HFF-Myc (cell line): ENCODE data around the gene ATOX1.

Source experiments
- DNase-seq: peaks from one replicate; pipeline ENCODE4 v3.0.0-alpha.2; 2011; ENCODE audit warnings: low read depth; ENCODE audit errors: extremely low read depth
- H3K4me3 ChIP-seq: replicated peaks from 2 replicates; pipeline ENCODE4 v1.5.1; 2011; ENCODE audit warnings: low read depth, mild to moderate bottlenecking, control low read depth, low read length
- CTCF ChIP-seq: IDR thresholded peaks from 2 replicates; pipeline ENCODE4 v1.5.1; 2012; ENCODE audit warnings: mild to moderate bottlenecking, low read depth, low read length, control low read depth; ENCODE audit errors: missing control alignments

The ATOX1 gene

GRCh38 chr5:151722546-151722945, 35.9 kb downstream of the ATOX1 start:
- no peak overlapping the region for H3K4me3 ChIP-seq
- no peak for DNase-seq
- TF ChIP-seq CTCF: no peak

GRCh38 chr5:151721812-151722391, 36.5 kb downstream of the ATOX1 start:
- H3K4me3 ChIP-seq: no peak overlapping the region
- no peak for TF ChIP-seq CTCF
- no peak for DNase-seq

GRCh38 chr5:151721087-151721646, 37.3 kb downstream of the ATOX1 start:
- no peak for TF ChIP-seq CTCF
- H3K4me3 ChIP-seq: no peak overlapping the region
- DNase-seq: no peak

- no peak for DNase-seq
- TF ChIP-seq CTCF: no peak
- no peak overlapping the region for H3K4me3 ChIP-seq
These were observed 38.2 kb downstream of the ATOX1 start for GRCh38 chr5:151720215-151720614.

GRCh38 chr5:151719228-151720000, 39.0 kb downstream of the ATOX1 start:
- peak; percentile 61 for TF ChIP-seq CTCF
- no peak for DNase-seq
- H3K4me3 ChIP-seq: no peak overlapping the region

GRCh38 chr5:151718646-151719045, 39.8 kb downstream of the ATOX1 start:
- no peak overlapping the region for H3K4me3 ChIP-seq
- TF ChIP-seq CTCF: no peak
- DNase-seq: no peak
